ENCODE measurements around the gene KCNF1.

The KCNF1 gene

DNA sequence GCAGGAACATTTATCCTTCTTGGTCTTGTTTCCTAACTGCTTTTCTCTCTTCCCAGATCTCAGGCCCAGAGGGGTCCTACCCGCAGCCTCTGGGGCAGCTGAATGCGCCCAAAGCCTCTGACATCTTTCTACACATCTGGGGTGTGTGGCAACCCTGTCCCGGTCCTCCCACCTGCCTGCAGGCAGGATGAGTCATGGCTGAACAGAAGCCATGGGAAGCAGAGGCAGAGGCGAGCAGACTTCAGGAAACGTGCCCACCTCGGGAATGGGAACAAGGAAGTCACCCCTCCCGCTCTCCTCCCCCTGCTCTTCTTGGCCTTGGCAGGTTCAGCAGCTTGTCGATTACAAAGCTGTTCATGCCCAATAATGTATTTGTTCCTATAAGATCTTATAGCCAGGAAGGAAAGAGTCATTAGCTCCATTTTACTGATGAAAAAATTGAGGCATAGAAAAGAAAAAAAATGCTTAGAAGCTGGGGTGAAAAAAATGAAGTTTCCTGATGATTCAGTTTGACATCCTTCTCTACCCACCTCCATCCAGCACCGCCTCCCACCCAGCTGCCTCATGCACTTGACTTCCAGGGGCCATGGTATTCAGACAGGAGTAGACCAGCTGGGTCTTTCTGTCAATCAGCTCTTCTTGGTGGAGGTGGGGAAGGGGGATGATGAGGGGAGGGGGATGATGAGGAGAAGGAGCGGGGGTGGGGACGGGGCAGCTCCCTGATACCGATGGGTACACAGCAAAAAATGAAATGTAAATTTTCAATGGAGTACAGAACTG lies 10.4 kb upstream of the KCNF1 start:
- DNase-seq (ENCODE audit: extremely low read depth in 1 of 2, low read depth in 1 of 2), result no peak

DNA sequence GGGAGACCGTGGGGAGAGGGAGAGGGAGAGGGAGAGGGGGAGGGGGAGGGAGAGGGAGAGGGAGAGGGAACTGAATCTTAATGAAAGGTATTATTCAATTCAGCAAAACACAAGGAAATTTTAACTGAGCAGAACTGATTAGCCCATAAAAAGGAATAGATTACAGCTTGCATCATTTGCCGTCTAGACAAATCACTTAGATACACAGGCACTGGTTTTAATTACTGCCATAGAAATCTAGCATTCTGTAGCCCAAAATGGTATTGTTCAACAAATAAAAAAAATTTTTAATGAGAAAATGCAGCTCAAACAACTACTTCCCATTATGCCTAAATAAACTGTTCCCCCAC lies 7.9 kb upstream of the KCNF1 start:
- DNase-seq (ENCODE audit: extremely low read depth in 1 of 2, low read depth in 1 of 2), result no peak

DNA sequence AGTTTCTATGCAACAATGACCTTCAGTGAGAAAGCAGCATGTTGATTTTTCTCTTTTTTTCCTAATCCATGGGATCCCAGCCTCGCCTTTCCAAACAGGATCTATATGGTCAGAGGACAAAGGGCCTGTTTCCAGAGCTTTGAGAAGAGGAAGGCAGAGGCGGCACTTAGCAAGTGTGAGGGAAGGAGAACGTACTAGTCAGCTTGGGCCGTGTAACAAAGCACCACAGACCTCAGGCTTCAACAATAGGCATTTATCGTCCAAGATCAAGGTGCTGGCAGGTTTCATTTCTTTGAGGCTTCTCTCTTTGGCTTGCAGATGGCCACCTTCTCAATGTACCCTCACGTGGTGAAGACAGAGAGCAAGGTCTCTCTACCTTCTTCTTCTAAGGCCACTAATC lies 7.3 kb upstream of the KCNF1 start:
- DNase-seq (ENCODE audit: extremely low read depth in 1 of 2, low read depth in 1 of 2), result no peak

DNA sequence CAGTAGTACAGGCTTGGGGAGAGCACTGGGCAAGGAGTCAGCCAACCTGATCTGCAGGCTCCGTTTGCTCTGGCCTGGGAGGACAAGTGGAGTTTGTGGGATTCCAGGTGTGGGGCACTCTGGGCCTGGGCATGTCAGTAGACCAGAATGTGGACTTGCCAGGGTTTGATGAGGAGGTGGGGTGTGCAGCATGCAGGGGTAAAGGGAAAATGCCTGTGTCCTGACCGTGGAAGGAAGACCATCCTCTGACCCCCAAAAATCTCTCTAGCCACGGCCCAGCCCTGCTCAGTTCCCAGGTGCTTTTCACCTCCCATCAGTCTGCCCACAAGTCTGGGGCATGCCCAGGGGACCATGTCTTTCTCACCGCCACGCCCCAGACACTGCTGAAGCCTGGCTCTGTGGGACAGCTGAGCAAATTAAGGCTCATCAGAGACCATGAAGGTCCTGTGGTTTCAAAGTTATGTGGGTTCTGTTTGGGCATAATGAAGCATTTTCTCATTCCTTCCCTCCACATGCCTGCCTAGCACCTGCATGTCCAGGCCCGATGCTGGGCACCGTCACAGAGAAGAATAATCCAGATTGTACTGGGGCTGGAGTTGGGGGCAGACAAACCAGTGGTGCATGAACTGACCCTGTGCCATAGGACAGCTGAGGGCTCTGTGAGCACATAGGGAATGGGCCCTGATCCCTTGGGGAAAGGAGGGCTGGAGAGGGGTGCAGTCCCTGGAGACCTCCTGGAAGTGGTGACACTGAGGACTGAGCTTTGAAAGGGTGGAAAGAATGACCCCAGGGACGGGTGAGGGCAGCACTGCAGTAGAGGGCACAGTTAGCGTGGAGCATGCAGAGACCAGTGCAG lies 6.5 kb upstream of the KCNF1 start:
- no peak for DNase-seq (ENCODE audit: extremely low read depth in 1 of 2, low read depth in 1 of 2)

DNA sequence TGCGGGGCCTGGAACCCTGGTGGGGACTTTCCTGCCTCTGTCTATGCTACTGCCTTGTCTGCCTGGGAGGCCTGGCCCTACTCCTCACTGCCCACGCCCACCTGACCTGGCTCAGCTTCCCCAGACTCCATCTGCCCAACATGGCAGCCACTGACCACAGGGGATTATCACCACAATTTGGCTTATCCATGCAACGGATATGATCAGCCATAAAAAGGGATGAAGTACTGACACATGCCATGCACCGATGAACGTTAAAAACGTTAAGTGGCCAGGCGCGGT lies 5.9 kb upstream of the KCNF1 start:
- no peak for DNase-seq (ENCODE audit: extremely low read depth in 1 of 2, low read depth in 1 of 2)

DNA sequence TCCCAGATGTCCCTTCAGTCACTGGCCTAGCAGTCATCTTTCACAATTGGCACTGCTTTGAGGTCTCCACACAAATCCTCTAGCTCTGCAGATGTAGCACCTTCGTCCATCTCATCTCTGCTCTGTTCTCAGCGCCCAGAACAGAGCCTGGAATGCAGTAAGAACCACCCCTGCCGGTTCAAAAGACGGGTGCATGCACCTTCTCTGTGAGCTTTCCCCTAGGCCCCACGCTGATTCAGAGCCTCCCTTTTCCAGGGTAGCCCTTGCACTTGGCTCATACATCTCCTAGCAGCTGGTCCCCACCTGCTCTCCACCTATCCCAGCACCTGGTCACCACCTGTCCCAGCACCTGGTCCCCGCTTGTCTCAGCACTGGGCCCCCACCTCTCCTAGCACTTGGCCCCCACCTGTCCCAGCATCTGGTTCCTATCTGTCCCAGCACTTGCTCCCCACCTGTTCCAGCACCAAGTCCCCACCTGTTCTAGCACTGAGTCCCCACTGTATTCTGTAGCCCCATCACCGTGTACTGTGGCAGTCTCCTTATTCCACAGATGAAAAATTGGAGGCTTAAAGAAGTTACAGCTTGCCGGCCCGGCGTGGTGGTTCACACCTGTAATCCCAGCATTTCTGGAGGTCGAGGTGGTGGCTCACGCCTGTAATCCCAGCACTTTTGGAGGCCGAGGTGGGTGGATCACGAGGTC lies 4.7 kb upstream of the KCNF1 start:
- DNase-seq (ENCODE audit: extremely low read depth in 1 of 2, low read depth in 1 of 2), result no peak

DNA sequence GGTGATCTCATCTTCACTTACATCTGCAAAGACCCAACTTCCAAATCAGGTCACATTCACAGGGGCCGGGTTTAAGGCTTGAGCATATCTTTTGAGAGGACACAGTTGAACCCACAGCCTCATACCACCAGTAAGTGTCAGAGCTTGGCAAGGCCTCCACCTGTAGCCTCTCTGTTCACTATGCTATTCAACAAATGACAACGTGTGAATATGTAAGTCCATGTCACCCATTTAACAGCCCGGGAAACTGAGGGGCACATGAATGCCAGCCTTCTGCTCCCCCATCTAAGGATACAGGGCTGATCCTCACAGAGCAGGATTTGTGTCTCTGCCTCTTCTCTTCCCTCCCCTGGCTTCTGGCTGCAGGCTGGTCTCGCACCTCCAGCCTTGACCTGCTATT lies 3.5 kb upstream of the KCNF1 start:
- DNase-seq (ENCODE audit: extremely low read depth in 1 of 2, low read depth in 1 of 2), result no peak

DNA sequence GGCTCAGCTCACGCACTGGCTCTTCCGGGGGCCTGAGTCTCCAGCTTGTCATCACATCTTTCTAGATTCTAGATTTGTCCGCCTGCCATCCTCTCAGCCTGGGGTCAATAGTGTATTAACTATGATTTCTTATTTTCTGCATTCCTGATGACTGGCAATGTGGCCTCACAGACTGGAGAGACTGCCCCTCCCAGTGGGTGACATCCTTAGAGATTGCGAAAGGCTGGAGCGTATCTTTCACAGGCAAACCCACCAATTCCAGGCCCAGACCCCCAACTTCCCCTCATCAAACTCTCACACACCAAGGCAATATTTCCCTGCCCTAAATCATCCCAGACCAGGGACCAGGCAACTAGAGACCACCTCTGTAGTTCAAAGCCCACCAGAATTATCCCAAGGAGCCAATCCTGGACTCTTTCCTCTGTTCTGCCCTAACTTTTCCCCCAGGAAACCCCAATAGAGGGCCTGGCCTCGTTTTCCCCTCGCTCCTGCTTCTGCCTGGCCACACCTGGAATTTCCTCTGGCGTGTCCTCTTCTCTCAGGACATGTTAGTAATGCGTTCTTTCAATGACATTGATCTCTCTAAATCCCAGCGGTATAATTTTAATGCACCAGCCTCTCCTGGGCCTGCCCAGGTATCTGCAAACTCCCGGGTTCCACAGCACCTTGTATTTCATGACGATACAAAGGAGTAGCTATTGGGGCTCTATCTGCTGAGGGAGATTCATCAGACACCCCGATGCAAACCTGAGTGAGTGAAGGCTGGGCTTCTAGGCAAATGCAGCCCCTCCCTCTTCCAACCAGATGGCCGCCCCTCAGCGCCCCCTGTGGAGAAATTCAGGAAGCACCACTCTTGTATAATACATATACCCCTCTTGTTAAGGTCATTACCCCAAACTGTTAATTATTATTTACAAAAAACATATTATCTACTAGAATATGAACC lies 2.4 kb upstream of the KCNF1 start:
- no peak for DNase-seq (ENCODE audit: extremely low read depth in 1 of 2, low read depth in 1 of 2)

DNA sequence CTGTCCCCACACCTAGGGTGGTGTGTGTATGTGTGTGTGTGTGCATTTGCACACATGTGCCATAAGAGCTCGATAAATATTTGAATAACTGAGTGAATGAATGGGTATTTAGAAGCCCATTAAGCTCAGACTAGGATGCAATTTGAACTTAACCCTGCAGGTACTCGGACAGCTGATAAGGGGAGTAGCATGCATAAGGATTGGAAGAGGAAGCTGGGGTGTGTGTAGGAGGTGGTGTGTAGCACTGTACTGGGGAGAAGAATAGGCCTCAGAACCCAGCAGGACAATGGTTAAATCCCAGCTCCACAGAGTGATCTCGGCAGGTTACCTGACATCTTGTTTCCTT lies 1.8 kb upstream of the KCNF1 start:
- DNase-seq (ENCODE audit: extremely low read depth in 1 of 2, low read depth in 1 of 2), result no peak

DNA sequence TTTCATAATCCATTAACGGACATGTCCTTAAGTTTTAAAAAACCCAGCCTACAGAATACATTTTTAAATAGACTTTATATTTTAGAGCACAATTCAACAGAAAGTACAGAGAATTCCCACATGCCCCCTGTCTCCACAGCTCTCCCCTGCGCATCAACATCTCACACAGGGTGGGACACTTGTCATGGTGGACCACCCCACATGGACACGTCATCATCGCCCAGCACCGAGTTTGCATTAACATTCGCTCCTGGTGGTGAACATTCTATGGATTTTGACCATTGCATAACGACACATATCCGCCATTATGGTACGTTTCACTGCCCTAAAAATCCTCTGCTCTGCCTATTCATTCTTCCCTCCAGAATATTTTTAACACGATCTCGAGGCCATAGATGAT lies 1.1 kb upstream of the KCNF1 start:
- DNase-seq (ENCODE audit: extremely low read depth in 1 of 2, low read depth in 1 of 2), result no peak

DNA sequence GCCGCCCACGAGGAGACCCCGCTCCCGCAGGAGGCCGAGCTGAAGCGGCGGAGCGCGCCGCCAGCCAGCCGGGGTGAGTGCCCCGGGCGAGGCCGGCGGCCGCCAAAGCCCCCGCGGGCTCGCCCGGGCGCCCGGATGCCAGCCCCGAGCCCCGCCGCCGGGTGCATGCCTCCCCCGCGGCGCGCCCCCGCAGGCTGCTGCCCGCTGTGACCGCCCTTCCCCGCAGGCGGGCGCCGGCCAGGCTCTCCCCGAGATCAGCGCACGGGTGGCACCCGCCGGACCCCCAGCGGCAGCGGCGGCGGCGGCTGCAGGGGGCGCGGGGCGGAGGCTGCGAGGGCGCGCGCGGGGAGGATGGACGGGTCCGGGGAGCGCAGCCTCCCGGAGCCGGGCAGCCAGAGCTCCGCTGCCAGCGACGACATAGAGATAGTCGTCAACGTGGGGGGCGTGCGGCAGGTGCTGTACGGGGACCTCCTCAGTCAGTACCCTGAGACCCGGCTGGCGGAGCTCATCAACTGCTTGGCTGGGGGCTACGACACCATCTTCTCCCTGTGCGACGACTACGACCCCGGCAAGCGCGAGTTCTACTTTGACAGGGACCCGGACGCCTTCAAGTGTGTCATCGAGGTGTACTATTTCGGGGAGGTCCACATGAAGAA lies 470 bp downstream of the KCNF1 start:
- no peak for DNase-seq (ENCODE audit: extremely low read depth in 1 of 2, low read depth in 1 of 2)

DNA sequence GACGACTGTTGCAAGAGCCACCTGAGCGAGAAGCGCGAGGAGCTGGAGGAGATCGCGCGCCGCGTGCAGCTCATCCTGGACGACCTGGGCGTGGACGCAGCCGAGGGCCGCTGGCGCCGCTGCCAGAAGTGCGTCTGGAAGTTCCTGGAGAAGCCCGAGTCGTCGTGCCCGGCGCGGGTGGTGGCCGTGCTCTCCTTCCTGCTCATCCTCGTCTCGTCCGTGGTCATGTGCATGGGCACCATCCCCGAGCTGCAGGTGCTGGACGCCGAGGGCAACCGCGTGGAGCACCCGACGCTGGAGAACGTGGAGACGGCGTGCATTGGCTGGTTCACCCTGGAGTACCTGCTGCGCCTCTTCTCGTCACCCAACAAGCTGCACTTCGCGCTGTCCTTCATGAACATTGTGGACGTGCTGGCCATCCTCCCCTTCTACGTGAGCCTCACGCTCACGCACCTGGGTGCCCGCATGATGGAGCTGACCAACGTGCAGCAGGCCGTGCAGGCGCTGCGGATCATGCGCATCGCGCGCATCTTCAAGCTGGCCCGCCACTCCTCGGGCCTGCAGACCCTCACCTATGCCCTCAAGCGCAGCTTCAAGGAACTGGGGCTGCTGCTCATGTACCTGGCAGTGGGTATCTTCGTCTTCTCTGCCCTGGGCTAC lies 1.2 kb downstream of the KCNF1 start:
- no peak for DNase-seq (ENCODE audit: extremely low read depth in 1 of 2, low read depth in 1 of 2)

DNA sequence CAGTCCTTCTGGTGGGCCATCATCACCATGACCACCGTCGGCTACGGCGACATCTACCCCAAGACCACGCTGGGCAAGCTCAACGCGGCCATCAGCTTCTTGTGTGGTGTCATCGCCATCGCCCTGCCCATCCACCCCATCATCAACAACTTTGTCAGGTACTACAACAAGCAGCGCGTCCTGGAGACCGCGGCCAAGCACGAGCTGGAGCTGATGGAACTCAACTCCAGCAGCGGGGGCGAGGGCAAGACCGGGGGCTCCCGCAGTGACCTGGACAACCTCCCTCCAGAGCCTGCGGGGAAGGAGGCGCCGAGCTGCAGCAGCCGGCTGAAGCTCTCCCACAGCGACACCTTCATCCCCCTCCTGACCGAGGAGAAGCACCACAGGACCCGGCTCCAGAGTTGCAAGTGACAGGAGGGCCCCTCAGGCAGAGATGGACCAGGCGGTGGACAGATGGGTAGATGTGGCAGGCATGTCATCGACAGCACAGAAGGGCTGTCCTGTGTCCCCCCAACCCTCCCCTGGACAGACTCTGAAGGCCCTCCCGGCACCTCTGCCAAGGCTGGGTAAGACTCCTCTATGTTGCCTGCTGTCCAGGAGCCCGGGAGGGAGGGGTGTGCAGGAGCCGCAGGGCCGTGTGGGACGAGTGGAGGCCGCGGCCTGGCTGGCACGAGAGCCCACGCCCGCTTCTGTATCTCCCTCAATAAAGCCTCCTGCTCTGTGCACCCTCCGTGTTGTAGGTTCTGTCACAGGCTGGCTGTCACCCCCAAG lies 2.0 kb downstream of the KCNF1 start:
- no peak for DNase-seq (ENCODE audit: extremely low read depth in 1 of 2, low read depth in 1 of 2)

DNA sequence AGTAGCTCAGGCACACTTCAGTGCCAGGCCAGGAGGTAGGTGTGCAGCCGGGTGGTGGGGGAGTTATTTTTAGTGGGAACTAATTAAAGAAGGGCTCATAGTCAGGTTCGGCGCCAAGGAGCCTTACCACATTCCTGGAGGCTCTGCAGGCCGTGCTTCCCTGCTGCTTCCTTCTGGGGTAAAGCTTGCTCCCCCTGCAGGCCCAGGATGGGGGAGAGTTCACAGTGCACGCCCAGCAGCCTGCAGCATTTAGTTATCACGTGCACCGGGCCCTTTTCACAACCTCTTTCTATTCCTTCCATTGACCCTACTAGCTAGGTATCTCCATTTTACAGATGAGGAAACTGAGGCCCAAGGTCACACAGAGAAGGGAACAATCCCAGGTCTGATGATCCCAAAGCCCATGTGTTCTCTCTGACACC lies 2.5 kb downstream of the KCNF1 start:
- DNase-seq (ENCODE audit: extremely low read depth in 1 of 2, low read depth in 1 of 2), result no peak

DNA sequence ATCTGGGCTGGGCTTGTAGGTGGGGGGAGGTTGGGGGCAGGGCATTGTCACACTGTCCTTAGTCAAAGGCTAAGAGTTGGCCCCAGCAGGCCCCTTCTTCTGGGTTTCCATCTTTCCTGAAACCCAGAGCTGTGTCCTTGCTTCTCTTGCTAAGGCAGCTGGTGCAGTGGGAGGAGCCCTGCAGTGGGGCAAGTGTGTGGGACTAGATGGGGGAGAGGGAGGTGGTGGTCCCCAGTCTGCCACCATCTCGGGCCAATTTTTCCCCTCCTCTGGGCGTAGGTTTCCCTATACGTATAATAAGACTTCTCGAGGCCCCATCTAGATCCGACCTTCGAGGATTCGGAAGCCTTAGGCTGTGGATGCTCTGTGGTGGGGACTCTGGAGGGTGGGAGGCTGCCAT lies 3.5 kb downstream of the KCNF1 start:
- DNase-seq (ENCODE audit: extremely low read depth in 1 of 2, low read depth in 1 of 2), result no peak

DNA sequence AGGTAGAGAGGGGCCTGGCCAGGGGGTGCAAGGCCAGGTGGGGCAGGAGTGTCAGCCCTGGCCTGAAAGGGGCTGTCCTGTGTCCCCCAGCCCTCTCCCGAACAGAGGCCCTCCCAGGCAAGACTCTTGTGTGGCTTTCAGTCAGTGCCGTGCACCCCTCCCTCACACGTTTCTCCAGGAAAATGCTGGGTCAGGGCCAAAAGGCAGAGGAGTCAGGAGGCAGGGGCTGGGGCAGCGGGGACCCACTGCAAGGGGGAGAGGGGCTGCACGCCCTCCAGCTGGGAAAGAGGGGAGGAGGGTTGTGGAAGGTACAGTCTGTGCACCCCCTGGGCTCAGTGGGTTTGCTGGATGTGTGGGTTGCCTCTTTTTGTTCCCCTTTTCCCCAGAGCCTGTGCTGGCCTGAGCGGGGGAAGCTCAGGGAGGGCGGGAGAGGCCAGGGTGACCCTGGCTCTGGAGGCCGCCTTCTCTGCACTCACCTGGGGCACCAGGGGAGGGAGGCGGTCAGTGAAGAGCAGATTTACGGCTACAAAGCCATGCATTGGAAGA lies 4.1 kb downstream of the KCNF1 start:
- no peak for DNase-seq (ENCODE audit: extremely low read depth in 1 of 2, low read depth in 1 of 2)

DNA sequence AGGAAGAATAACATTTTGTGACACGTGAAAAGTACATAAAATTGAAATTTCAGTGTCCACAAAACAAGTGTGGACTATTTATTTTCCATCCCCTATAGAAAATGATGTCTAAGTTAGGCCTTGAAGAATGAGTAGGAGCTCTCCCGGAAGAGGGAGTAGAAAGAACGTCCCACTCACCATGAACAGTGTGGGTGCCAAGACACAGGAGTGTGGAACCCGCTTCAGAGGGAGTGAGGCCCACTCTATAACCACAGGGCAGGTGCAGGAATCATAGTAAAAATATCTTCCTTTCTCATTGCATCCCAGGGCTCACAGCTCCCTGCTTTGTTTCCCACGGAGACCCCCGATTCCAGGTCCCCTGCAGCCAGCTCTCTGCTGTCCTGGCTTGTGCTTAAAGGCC lies 5.2 kb downstream of the KCNF1 start:
- no peak for DNase-seq (ENCODE audit: extremely low read depth in 1 of 2, low read depth in 1 of 2)

DNA sequence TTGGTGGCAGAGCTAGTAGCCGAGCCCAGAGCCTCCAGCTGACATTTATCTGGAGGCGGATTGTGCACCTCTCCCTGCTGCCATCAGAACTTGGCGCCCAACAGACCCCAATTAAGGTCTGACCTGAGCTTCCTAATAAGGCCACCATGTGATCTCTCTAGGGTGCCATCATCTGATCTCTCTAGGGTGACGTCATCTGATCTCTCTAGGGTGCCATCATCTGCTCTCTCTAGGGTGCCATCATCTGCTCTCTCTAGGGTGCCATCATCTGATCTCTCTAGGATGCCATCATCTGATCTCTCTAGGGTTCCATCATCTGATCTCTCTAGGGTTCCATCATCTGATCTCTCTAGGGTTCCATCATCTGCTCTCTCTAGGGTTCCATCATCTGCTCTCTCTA lies 6.2 kb downstream of the KCNF1 start:
- DNase-seq (ENCODE audit: extremely low read depth in 1 of 2, low read depth in 1 of 2), result no peak
